K562 (cell line): ENCODE data around the gene TMEM114. TPM values are rescaled to one million over a fixed set of nuclear protein-coding genes. Genes with fewer than 3 reads are reported as not detected.

ENCODE experiments used
- SOX6 ChIP-seq: fragments of 450-650 bp; IDR thresholded peaks from 2 replicates; pipeline ENCODE4 v1.6.1; 2014; ENCODE audit warnings: mild to moderate bottlenecking
- TOE1 ChIP-seq, 2 experiments: fragments of 450-650 bp in 1 of 2; sonication (generic) in 1 of 2; formaldehyde crosslinking in 1 of 2; IDR thresholded peaks; 2 replicates each; pipeline versions ENCODE4 v1.7.1 to v1.8.0; 2016 to 2022; ENCODE audit warnings: borderline replicate concordance in 2 of 2, mild to moderate bottlenecking in 2 of 2, antibody characterized with exemption in 1 of 2, inconsistent platforms in 1 of 2, low read depth in 1 of 2, missing genetic modification reagents in 1 of 2, moderate library complexity in 1 of 2
- USF2 ChIP-seq: sonication (generic); formaldehyde crosslinking; IDR thresholded peaks from 2 replicates; pipeline ENCODE4 v1.5.0; 2020; ENCODE audit warnings: missing genetic modification reagents
- polyA plus RNA-seq, 8 experiments: library from polyadenylated mRNA; depleted of rRNA in 4 of 8; stranded (reverse) in 5 of 8; unstranded in 3 of 8; fragments of >200 nt; fragmentation: Nextera tagmentation in 2 of 8; fragmentation: Illumina TruSeq in 1 of 8; extraction: Ambion mirVana in 2 of 8; extraction: Trizol in 1 of 8; gene quantifications; 2 replicates each; pipeline versions ENCODE4 v1.2.1 to v1.2.3, GENCODE V29; 2011 to 2014; ENCODE audit warnings: inconsistent platforms in 1 of 8, missing spikeins in 1 of 8
- total RNA-seq, 7 experiments: library from RNA; depleted of rRNA in 6 of 7; stranded (reverse); fragments of >200 nt in 6 of 7; fragmentation: Illumina TruSeq in 2 of 7; extraction: Trizol in 2 of 7; gene quantifications; 2 replicates each; pipeline versions ENCODE4 v1.2.1 to v1.2.3, GENCODE V29; 2011 to 2021; ENCODE audit warnings: low replicate concordance in 1 of 7
- TF ChIP-seq, protein P1 (sequence below): fragments of 200-600 bp; sonication (generic); IDR thresholded peaks from one replicate; pipeline ENCODE4 v1.6.1; 2012; ENCODE audit warnings: mild to moderate bottlenecking, low read depth, low read length, inconsistent platforms
- TF ChIP-seq, protein P2 (sequence below), 2 experiments: fragments of 200-800 bp in 1 of 2; sonication (Bioruptor generic) in 1 of 2; sonication (generic) in 1 of 2; formaldehyde crosslinking in 1 of 2; IDR thresholded peaks in 1 of 2; conservative IDR thresholded peaks in 1 of 2; 2 replicates each; pipeline versions ENCODE4 v1.5.0 to v1.6.1; 2016 to 2020; ENCODE audit warnings: missing compliant biosample characterization in 1 of 2, missing genetic modification characterization in 1 of 2, missing genetic modification reagents in 1 of 2

TMEM114 gene
- total and polyA plus RNA-seq, 9 of the 15 experiments (the other 6 are each of a cell fraction or from before 2014, with no cell fraction given), result not detected

GRCh38 chr16:8583732-8584131 is 6.6 kb downstream of the TMEM114 start (continued):
- TF ChIP-seq USF2 (CRISPR knock-in tag), result peak; percentile 90
- TF ChIP-seq, protein P1, sequence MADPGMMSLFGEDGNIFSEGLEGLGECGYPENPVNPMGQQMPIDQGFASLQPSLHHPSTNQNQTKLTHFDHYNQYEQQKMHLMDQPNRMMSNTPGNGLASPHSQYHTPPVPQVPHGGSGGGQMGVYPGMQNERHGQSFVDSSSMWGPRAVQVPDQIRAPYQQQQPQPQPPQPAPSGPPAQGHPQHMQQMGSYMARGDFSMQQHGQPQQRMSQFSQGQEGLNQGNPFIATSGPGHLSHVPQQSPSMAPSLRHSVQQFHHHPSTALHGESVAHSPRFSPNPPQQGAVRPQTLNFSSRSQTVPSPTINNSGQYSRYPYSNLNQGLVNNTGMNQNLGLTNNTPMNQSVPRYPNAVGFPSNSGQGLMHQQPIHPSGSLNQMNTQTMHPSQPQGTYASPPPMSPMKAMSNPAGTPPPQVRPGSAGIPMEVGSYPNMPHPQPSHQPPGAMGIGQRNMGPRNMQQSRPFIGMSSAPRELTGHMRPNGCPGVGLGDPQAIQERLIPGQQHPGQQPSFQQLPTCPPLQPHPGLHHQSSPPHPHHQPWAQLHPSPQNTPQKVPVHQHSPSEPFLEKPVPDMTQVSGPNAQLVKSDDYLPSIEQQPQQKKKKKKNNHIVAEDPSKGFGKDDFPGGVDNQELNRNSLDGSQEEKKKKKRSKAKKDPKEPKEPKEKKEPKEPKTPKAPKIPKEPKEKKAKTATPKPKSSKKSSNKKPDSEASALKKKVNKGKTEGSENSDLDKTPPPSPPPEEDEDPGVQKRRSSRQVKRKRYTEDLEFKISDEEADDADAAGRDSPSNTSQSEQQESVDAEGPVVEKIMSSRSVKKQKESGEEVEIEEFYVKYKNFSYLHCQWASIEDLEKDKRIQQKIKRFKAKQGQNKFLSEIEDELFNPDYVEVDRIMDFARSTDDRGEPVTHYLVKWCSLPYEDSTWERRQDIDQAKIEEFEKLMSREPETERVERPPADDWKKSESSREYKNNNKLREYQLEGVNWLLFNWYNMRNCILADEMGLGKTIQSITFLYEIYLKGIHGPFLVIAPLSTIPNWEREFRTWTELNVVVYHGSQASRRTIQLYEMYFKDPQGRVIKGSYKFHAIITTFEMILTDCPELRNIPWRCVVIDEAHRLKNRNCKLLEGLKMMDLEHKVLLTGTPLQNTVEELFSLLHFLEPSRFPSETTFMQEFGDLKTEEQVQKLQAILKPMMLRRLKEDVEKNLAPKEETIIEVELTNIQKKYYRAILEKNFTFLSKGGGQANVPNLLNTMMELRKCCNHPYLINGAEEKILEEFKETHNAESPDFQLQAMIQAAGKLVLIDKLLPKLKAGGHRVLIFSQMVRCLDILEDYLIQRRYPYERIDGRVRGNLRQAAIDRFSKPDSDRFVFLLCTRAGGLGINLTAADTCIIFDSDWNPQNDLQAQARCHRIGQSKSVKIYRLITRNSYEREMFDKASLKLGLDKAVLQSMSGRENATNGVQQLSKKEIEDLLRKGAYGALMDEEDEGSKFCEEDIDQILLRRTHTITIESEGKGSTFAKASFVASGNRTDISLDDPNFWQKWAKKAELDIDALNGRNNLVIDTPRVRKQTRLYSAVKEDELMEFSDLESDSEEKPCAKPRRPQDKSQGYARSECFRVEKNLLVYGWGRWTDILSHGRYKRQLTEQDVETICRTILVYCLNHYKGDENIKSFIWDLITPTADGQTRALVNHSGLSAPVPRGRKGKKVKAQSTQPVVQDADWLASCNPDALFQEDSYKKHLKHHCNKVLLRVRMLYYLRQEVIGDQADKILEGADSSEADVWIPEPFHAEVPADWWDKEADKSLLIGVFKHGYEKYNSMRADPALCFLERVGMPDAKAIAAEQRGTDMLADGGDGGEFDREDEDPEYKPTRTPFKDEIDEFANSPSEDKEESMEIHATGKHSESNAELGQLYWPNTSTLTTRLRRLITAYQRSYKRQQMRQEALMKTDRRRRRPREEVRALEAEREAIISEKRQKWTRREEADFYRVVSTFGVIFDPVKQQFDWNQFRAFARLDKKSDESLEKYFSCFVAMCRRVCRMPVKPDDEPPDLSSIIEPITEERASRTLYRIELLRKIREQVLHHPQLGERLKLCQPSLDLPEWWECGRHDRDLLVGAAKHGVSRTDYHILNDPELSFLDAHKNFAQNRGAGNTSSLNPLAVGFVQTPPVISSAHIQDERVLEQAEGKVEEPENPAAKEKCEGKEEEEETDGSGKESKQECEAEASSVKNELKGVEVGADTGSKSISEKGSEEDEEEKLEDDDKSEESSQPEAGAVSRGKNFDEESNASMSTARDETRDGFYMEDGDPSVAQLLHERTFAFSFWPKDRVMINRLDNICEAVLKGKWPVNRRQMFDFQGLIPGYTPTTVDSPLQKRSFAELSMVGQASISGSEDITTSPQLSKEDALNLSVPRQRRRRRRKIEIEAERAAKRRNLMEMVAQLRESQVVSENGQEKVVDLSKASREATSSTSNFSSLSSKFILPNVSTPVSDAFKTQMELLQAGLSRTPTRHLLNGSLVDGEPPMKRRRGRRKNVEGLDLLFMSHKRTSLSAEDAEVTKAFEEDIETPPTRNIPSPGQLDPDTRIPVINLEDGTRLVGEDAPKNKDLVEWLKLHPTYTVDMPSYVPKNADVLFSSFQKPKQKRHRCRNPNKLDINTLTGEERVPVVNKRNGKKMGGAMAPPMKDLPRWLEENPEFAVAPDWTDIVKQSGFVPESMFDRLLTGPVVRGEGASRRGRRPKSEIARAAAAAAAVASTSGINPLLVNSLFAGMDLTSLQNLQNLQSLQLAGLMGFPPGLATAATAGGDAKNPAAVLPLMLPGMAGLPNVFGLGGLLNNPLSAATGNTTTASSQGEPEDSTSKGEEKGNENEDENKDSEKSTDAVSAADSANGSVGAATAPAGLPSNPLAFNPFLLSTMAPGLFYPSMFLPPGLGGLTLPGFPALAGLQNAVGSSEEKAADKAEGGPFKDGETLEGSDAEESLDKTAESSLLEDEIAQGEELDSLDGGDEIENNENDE, result no peak
- TF ChIP-seq, protein P2, sequence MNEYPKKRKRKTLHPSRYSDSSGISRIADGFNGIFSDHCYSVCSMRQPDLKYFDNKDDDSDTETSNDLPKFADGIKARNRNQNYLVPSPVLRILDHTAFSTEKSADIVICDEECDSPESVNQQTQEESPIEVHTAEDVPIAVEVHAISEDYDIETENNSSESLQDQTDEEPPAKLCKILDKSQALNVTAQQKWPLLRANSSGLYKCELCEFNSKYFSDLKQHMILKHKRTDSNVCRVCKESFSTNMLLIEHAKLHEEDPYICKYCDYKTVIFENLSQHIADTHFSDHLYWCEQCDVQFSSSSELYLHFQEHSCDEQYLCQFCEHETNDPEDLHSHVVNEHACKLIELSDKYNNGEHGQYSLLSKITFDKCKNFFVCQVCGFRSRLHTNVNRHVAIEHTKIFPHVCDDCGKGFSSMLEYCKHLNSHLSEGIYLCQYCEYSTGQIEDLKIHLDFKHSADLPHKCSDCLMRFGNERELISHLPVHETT (CRISPR knock-in tag; conservative IDR thresholded peaks at IDR 0.05 in 1 of 2, IDR thresholded peaks at IDR 0.05 in 1 of 2), result no peak
- TF ChIP-seq SOX6, result no peak
- peak; percentile 49; the same call in 1 of the 2 replicates for TF ChIP-seq TOE1 (IDR thresholded peaks at IDR 0.05; ENCODE audit: borderline replicate concordance)
- TF ChIP-seq TOE1 (CRISPR knock-in tag; IDR thresholded peaks at IDR 0.05; ENCODE audit: borderline replicate concordance, low read depth), result no peak
